WTC11 (cell line): ENCODE results near the gene LTB. TPM values are rescaled to one million over a fixed set of nuclear protein-coding genes. Genes with fewer than 3 reads are reported as not detected.
A peak's percentile ranks its signal among the peaks of the same experiment; 100 is the strongest.

Experiments used
- ATAC-seq: fragments of 200-7000 bp; cut with Tn5 transposase; 2 replicates; pipeline ENCODE4 v1.10.0; 2021; ENCODE audit warnings: mild to moderate bottlenecking, moderate library complexity
- CTCF ChIA-PET: fragments of 300-600 bp; sonication (Branson Sonifier 250); formaldehyde crosslinking; loops from one replicate; lab custom pipeline; 2021; ENCODE audit warnings: antibody characterized with exemption; lab: Charles Lee
- POLR2A ChIA-PET: fragments of 350-600 bp; sonication (Branson Sonifier 250); formaldehyde crosslinking; loops from one replicate; lab custom pipeline; 2021; ENCODE audit warnings: antibody characterized with exemption; lab: Charles Lee
- DNase-seq: peaks from one replicate; pipeline ENCODE4 v3.0.0; 2021; ENCODE audit warnings: low spot score
- H3K27ac Mint-ChIP-seq: 2 replicates; pipeline ENCODE4 v1.8.0; 2021; ENCODE audit warnings: mixed read lengths
- H3K27me3 Mint-ChIP-seq: 2 replicates; pipeline ENCODE4 v1.8.0; 2021; ENCODE audit warnings: low read depth, mild to moderate bottlenecking, moderate library complexity, mixed read lengths
- H3K36me3 Mint-ChIP-seq: 2 replicates; pipeline ENCODE4 v1.8.0; 2021; ENCODE audit warnings: mixed read lengths
- H3K4me1 Mint-ChIP-seq: 2 replicates; pipeline ENCODE4 v1.8.0; 2022; ENCODE audit warnings: mixed read lengths
- H3K4me3 Mint-ChIP-seq: 2 replicates; pipeline ENCODE4 v1.8.0; 2021; ENCODE audit warnings: mild to moderate bottlenecking, moderate library complexity, mixed read lengths
- H3K9me3 Mint-ChIP-seq: 2 replicates; pipeline ENCODE4 v1.8.0; 2021; ENCODE audit warnings: mixed read lengths
- E2F1 ChIP-seq: sonication (generic); formaldehyde crosslinking; IDR thresholded peaks from 2 replicates; pipeline ENCODE4 v1.8.0; 2022; ENCODE audit warnings: mild to moderate bottlenecking, missing genetic modification reagents
- ELF4 ChIP-seq: sonication (generic); formaldehyde crosslinking; IDR thresholded peaks from 2 replicates; pipeline ENCODE4 v1.8.1; 2022; ENCODE audit warnings: low read depth, mild to moderate bottlenecking, moderate library complexity, missing genetic modification reagents
- FOXK1 ChIP-seq: sonication (generic); formaldehyde crosslinking; IDR thresholded peaks from 2 replicates; pipeline ENCODE4 v1.8.0; 2022; ENCODE audit warnings: mild to moderate bottlenecking, moderate library complexity, missing genetic modification reagents
- GTF2I ChIP-seq: fragments of 250-450 bp; sonication (Bioruptor Pico); conservative IDR thresholded peaks from 2 replicates; pipeline ENCODE4 v1.4.0; 2021; ENCODE audit warnings: mild to moderate bottlenecking
- HMGA2 ChIP-seq: fragments of 250-450 bp; sonication (Bioruptor Pico); IDR thresholded peaks from 2 replicates; pipeline ENCODE4 v1.4.0; 2021; ENCODE audit warnings: mild to moderate bottlenecking, moderate library complexity
- HMGXB4 ChIP-seq: sonication (generic); formaldehyde crosslinking; IDR thresholded peaks from 2 replicates; pipeline ENCODE4 v1.8.1; 2023; ENCODE audit warnings: mild to moderate bottlenecking, moderate library complexity, missing genetic modification reagents
- MYBL2 ChIP-seq: sonication (generic); formaldehyde crosslinking; IDR thresholded peaks from 2 replicates; pipeline ENCODE4 v1.8.1; 2023; ENCODE audit warnings: mild to moderate bottlenecking, moderate library complexity, missing genetic modification reagents
- NFYB ChIP-seq: sonication (generic); formaldehyde crosslinking; conservative IDR thresholded peaks from 2 replicates; pipeline ENCODE4 v1.8.0; 2022; ENCODE audit warnings: low read depth, missing genetic modification reagents
- NR2C2 ChIP-seq: sonication (generic); formaldehyde crosslinking; IDR thresholded peaks from 2 replicates; pipeline ENCODE4 v1.8.0; 2022; ENCODE audit warnings: mild to moderate bottlenecking, missing genetic modification reagents
- OVOL2 ChIP-seq: fragments of 250-450 bp; sonication (Bioruptor Pico); IDR thresholded peaks from 2 replicates; pipeline ENCODE4 v1.9.0; 2021; ENCODE audit warnings: mild to moderate bottlenecking, borderline replicate concordance
- PREB ChIP-seq: sonication (generic); formaldehyde crosslinking; IDR thresholded peaks from 2 replicates; pipeline ENCODE4 v1.8.1; 2022; ENCODE audit warnings: mild to moderate bottlenecking, missing genetic modification reagents, moderate library complexity, borderline replicate concordance
- SMAD4 ChIP-seq: sonication (generic); formaldehyde crosslinking; IDR thresholded peaks from 2 replicates; pipeline ENCODE4 v1.8.0; 2022; ENCODE audit warnings: mild to moderate bottlenecking, missing genetic modification reagents
- TEAD4 ChIP-seq: sonication (generic); formaldehyde crosslinking; IDR thresholded peaks from 2 replicates; pipeline ENCODE4 v1.8.0; 2022; ENCODE audit warnings: mild to moderate bottlenecking, missing genetic modification reagents
- ZNF121 ChIP-seq: sonication (generic); formaldehyde crosslinking; IDR thresholded peaks from 2 replicates; pipeline ENCODE4 v1.8.0; 2023; ENCODE audit warnings: missing genetic modification reagents
- ZNF317 ChIP-seq: sonication (generic); formaldehyde crosslinking; IDR thresholded peaks from 2 replicates; pipeline ENCODE4 v1.8.1; 2023; ENCODE audit warnings: low read depth, mild to moderate bottlenecking, moderate library complexity, missing genetic modification reagents, borderline replicate concordance
- ZNF396 ChIP-seq: fragments of 250-450 bp; sonication (Bioruptor Pico); IDR thresholded peaks from 2 replicates; pipeline ENCODE4 v1.8.0; 2021; ENCODE audit warnings: mild to moderate bottlenecking, moderate library complexity, borderline replicate concordance
- ZNF416 ChIP-seq: fragments of 250-450 bp; sonication (Bioruptor Pico); IDR thresholded peaks from 2 replicates; pipeline ENCODE4 v1.9.0; 2021; ENCODE audit warnings: mild to moderate bottlenecking, inconsistent platforms
- ZSCAN18 ChIP-seq: fragments of 250-450 bp; sonication (Bioruptor Pico); IDR thresholded peaks from 2 replicates; pipeline ENCODE4 v2.1.2; 2022; ENCODE audit warnings: mild to moderate bottlenecking, moderate library complexity
- total RNA-seq: library from RNA; stranded (reverse); gene quantifications from 3 replicates; pipeline ENCODE4 v1.2.3, GENCODE V29; 2021
- TF ChIP-seq, protein P1 (sequence below): fragments of 200-600 bp; IDR thresholded peaks from 2 replicates; pipeline ENCODE4 v1.8.0; 2022; ENCODE audit warnings: antibody characterized with exemption

LTB gene
- total RNA-seq, 1 experiment from 2014 or later: 1.3 TPM

DNA sequence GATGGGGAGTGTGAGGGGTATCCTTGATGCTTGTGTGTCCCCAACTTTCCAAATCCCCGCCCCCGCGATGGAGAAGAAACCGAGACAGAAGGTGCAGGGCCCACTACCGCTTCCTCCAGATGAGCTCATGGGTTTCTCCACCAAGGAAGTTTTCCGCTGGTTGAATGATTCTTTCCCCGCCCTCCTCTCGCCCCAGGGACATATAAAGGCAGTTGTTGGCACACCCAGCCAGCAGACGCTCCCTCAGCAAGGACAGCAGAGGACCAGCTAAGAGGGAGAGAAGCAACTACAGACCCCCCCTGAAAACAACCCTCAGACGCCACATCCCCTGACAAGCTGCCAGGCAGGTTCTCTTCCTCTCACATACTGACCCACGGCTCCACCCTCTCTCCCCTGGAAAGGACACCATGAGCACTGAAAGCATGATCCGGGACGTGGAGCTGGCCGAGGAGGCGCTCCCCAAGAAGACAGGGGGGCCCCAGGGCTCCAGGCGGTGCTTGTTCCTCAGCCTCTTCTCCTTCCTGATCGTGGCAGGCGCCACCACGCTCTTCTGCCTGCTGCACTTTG is 6.8 kb downstream of the LTB start, which contains the start of gene TNF:
Gene TNF, plus strand, starts transcription at position 231 of the 567 bp plus-strand sequence. Its CDS starts 177 bp downstream, at position 408.
- POLR2A ChIA-PET: interaction anchor here (1.1 kb wide), 1 partner anchor 29 kb away, joined by 3 read pairs; the partner anchor contains the start of gene ATP6V1G2
- Mint-ChIP-seq H3K27ac (no peak within 1 kb of the TSS), H3K4me3 (no peak within 1 kb of the TSS), H3K9me3 (no peaks in the 10 kb centered on the region), H3K27me3 (peaks cover 40% of the 10 kb centered on the region), H3K36me3 (no peaks in the 10 kb centered on the region), H3K4me1 (peaks cover 29% of the 10 kb centered on the region)
- DNase-seq: no peak
- TF ChIP-seq ZNF416 (CRISPR knock-in tag) (no peak), NFYB (CRISPR knock-in tag) (no peak), OVOL2 (CRISPR knock-in tag) (no peak)
- CTCF ChIA-PET: interaction anchor here (0.6 to 15.1 kb wide), 7 partner anchors 10 to 133 kb away, joined by 3 to 293 read pairs (median 21); partner anchors contain the start of genes ATP6V1G2, LST1, NCR3 and NFKBIL1
- no peak for ATAC-seq

DNA sequence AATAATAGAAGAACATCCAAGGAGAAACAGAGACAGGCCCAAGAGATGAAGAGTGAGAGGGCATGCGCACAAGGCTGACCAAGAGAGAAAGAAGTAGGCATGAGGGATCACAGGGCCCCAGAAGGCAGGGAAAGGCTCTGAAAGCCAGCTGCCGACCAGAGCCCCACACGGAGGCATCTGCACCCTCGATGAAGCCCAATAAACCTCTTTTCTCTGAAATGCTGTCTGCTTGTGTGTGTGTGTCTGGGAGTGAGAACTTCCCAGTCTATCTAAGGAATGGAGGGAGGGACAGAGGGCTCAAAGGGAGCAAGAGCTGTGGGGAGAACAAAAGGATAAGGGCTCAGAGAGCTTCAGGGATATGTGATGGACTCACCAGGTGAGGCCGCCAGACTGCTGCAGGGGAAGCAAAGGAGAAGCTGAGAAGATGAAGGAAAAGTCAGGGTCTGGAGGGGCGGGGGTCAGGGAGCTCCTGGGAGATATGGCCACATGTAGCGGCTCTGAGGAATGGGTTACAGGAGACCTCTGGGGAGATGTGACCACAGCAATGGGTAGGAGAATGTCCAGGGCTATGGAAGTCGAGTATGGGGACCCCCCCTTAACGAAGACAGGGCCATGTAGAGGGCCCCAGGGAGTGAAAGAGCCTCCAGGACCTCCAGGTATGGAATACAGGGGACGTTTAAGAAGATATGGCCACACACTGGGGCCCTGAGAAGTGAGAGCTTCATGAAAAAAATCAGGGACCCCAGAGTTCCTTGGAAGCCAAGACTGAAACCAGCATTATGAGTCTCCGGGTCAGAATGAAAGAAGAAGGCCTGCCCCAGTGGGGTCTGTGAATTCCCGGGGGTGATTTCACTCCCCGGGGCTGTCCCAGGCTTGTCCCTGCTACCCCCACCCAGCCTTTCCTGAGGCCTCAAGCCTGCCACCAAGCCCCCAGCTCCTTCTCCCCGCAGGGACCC is 7.8 kb downstream of the LTB start:
- POLR2A ChIA-PET: no interaction called here

GRCh38 chr6:31573239-31574105 is 8.8 kb downstream of the LTB start:
- H3K9me3 Mint-ChIP-seq: no peaks in the 10 kb centered on the region
- TF ChIP-seq, protein P1, sequence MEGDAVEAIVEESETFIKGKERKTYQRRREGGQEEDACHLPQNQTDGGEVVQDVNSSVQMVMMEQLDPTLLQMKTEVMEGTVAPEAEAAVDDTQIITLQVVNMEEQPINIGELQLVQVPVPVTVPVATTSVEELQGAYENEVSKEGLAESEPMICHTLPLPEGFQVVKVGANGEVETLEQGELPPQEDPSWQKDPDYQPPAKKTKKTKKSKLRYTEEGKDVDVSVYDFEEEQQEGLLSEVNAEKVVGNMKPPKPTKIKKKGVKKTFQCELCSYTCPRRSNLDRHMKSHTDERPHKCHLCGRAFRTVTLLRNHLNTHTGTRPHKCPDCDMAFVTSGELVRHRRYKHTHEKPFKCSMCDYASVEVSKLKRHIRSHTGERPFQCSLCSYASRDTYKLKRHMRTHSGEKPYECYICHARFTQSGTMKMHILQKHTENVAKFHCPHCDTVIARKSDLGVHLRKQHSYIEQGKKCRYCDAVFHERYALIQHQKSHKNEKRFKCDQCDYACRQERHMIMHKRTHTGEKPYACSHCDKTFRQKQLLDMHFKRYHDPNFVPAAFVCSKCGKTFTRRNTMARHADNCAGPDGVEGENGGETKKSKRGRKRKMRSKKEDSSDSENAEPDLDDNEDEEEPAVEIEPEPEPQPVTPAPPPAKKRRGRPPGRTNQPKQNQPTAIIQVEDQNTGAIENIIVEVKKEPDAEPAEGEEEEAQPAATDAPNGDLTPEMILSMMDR: no peak
- TF ChIP-seq NR2C2 (CRISPR knock-in tag) (no peak), SMAD4 (no peak), ZSCAN18 (CRISPR knock-in tag) (no peak), PREB (CRISPR knock-in tag) (no peak), ELF4 (no peak), ZNF396 (CRISPR knock-in tag) (no peak), HMGA2 (CRISPR knock-in tag) (no peak), HMGXB4 (CRISPR knock-in tag) (no peak), E2F1 (CRISPR knock-in tag) (no peak), GTF2I (CRISPR knock-in tag) (no peak), ZNF121 (CRISPR knock-in tag) (no peak), MYBL2 (CRISPR knock-in tag) (no peak)
- TF ChIP-seq, all 79 proteins: peak for 0
- CTCF ChIA-PET: interaction anchor here (0.8 to 15.1 kb wide), 10 partner anchors 9 to 76 kb away, joined by 3 to 293 read pairs (median 4); partner anchors contain the start of genes ATP6V1G2, LST1, NCR3 and NFKBIL1
- ATAC-seq (no peak), DNase-seq (no peak)
- H3K4me1 Mint-ChIP-seq: peaks cover 17% of the 10 kb centered on the region
- POLR2A ChIA-PET: no interaction called here
- no peak overlapping the region for H3K4me3 Mint-ChIP-seq
- H3K36me3 Mint-ChIP-seq: no peaks in the 10 kb centered on the region
- H3K27me3 Mint-ChIP-seq: peaks cover 24% of the 10 kb centered on the region
- H3K27ac Mint-ChIP-seq: peak overlapping the region; percentile 67; the same call in 1 of the 2 replicates

More for the DNA sequence above, 7.8 kb downstream of the LTB start:
- H3K36me3 Mint-ChIP-seq: no peaks in the 10 kb centered on the region
- DNase-seq: no peak
- no peak overlapping the region for H3K4me3 Mint-ChIP-seq
- H3K4me1 Mint-ChIP-seq: peaks cover 21% of the 10 kb centered on the region
- H3K27ac Mint-ChIP-seq: no peak overlapping the region
- peak; percentile 59 for ATAC-seq
- TF ChIP-seq ZNF317 (CRISPR knock-in tag) (no peak), TEAD4 (CRISPR knock-in tag) (no peak), FOXK1 (CRISPR knock-in tag) (no peak)
- TF ChIP-seq, all 79 proteins: peak for 0
- CTCF ChIA-PET: interaction anchor here (0.6 to 15.1 kb wide), 13 partner anchors 8 to 132 kb away, joined by 3 to 293 read pairs (median 3); partner anchors contain the start of genes ATP6V1G2, LST1, LTB and NCR3
- Mint-ChIP-seq H3K9me3 (no peaks in the 10 kb centered on the region), H3K27me3 (peaks cover 32% of the 10 kb centered on the region)
